Stimulated activated naive CD8-positive, alpha-beta T cell treated with anti-CD3 and anti-CD28 coated beads, Interleukin-15, Interleukin-2, amounts not matched to agents 100 U/mL and 50 U/mL, for 24 hours (primary cell): Measurements from ENCODE around the gene RUSC1.
A peak's percentile ranks its signal among the peaks of the same experiment; 100 is the strongest.
"Not testable (repeated sequence)": the region's sequence is repeated elsewhere in the genome, so short reads cannot be mapped to it uniquely, and the experiment has no call there.

Experiments used
- ATAC-seq: fragments of 150-1000 bp; cut with Tn5 transposase; one replicate; pipeline ENCODE4 v1.10.0; 2021
- DNase-seq: peaks from one replicate; pipeline ENCODE4 v3.0.0; 2021

Gene RUSC1

GRCh38 chr1:155322953-155323728 lies 2.4 kb downstream of the RUSC1 start:
- DNase-seq = peak; percentile 95
- ATAC-seq = peak; percentile 61

GRCh38 chr1:155323729-155324036 lies 3.0 kb downstream of the RUSC1 start:
- ATAC-seq (peak; percentile 55), DNase-seq (peak; percentile 87)

DNA sequence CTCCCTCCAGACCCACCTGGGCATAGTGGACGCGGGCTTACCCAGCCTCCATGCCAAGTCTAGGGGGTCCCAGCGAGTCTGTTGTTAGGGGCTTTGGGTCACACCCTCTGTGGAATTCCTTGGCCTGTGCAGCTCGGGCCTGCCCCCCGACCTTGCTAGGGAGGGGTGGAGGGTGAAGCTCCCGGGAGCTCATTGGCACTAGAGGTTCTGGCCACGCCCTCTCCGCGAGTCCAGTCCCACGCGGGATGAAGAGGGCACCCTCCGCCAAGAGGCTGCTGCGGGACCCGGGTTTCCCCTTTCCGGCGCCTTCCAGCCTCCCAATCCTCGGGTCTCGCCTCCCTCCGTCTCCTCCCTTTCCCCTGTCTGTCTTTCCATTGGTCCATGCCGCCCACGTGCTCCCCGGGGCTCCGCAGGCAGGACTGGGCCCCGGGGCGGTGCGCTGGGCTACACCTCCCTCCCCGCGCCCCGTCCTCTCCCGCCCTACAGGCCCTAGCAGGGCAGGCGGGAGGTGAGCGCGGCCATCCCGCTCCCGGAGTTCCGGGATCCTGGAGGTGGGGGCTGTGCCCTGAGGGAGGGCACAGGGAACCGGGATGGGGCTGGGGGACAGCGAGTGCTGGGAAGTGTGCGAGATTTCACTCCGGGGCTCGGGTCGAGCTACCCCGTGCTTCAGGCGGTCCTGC lies 3.5 kb downstream of the RUSC1 start:
- ATAC-seq (peak; percentile 81), DNase-seq (peak; percentile 95)

DNA sequence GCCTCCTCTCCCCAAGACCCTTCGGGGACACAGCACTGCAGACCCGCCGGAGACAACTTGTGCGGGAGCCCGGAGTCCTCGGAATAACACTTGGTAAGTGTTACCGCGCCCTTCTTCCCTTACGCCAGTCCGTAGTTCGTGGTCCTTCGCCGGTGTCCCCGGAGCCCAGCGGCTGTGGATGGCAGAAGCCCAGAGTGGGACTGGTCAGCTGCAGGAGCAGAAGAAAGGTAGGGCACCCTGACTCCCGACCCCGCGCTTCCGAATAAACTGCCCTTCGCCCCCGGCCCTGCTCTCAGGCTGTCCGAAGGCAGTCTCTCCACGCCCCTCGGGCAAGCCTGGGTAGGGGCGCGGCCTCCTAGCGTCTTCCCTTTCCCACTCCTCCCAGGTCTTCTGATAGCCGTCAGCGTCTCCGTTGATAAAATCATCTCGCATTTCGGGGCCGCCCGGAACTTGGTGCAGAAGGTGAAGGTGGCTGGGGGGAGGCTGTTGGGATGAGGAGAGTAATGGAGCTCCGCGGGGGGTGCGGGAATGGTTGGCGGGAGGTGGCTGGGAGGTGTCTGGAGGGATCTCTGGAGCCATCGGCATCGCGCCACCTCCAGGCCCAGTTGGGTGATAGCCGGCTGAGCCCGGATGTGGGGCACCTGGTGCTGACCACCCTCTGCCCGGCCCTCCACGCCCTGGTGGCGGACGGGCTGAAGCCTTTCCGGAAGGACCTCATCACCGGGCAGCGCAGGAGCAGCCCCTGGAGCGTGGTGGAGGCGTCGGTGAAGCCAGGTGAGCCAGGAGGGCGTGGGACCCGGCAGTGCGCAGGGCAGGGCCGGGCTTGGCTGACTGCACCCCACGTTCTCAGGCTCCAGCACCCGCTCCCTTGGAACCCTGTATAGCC lies 4.3 kb downstream of the RUSC1 start:
- ATAC-seq = no peak
- DNase-seq = peak; percentile 43

GRCh38 chr1:155325603-155325893 lies 4.9 kb downstream of the RUSC1 start:
- DNase-seq = no peak

GRCh38 chr1:155326020-155326526 lies 5.4 kb downstream of the RUSC1 start:
- DNase-seq = no peak
- no peak for ATAC-seq

More at GRCh38 chr1:155325603-155325893, 4.9 kb downstream of the RUSC1 start:
- ATAC-seq = no peak

- no peak for DNase-seq
- ATAC-seq = no peak
Measured at GRCh38 chr1:155326631-155327037, 5.9 kb downstream of the RUSC1 start.

DNA sequence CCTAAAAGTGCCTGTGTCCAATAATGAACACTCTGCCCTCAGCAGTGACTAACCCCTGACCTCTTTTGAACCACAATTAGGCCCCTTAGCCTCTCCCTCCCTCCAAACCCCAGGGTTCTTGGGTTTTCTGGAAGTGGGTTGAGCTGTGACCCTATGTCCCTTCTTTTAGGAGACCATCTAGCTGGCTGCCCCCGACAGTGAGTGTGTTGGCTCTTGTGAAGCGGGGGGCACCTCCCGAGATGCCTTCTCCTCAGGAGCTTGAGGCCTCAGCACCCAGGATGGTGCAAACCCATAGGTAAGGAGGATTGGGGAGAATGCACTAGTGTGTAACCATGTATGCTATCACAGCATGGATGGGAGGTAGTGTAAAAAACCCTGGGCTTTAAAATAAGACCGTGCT lies 7.3 kb downstream of the RUSC1 start:
- ATAC-seq = no peak

DNA sequence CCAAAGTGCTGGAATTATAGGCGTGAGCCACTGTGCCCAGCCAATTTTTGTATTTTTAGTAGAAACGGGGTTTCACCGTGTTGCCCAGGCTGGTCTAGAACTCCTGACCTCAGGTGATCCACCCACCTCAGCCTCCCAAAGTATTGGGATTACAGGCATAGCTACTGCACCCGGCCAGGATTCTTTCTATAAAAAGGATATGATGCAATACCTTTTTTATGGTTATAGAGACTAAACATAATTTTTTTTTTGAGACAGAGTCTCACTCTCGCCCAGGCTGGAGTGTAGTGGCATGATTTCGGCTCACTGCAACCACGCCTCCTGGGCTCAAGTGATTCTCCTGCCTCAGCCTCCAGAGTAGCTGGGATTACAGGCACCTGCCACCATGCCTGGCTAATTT lies 8.2 kb downstream of the RUSC1 start:
- not testable (repeated sequence) for DNase-seq, ATAC-seq

More for the DNA sequence above, 7.3 kb downstream of the RUSC1 start:
- DNase-seq = no peak

- ATAC-seq (no peak), DNase-seq (no peak)
Measured at GRCh38 chr1:155329980-155330598, 9.4 kb downstream of the RUSC1 start.

DNA sequence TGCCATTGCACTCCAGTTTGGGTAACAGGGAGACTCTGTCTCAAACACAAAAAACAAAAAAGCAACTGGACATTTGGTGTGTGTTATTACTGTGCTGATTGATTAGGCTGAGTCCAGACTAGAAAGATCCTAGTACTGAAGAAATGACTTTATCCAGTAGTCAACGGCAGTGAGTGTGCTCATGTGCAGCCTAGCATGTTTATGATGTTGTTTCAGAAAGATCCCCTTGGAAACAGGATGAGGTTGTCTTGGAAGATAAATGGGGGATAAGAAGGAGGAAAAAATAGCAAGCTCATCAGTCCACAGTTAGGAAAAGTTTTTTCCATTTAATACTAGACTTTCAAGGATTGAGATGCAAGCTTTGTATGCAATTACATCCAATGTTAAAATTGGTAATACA lies 14.3 kb downstream of the RUSC1 start:
- DNase-seq (no peak), ATAC-seq (no peak)

- DNase-seq (no peak), ATAC-seq (no peak)
Measured at GRCh38 chr1:155339515-155340097, 18.9 kb downstream of the RUSC1 start.

- ATAC-seq = no peak
- DNase-seq = no peak
Measured at GRCh38 chr1:155342842-155343241, 22.1 kb downstream of the RUSC1 start.

DNA sequence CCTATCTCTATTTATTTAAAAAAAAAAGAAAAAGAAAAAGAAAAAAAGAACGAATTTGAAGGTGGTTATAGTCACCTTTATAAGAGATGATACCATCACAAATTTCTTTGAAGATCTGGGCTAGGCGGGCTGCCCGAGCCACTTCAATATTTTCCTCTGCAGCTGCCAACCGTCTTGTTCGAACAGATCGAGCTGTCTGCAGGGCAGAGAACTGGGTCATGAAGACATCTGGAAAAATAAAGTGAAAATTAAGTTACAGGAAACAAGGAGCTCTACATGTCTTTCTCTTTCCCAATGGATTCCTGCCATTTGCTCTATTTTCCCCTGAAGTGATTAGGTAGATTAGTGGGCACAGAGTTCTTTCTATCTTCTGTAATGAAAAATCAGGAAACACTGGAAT lies 31.9 kb downstream of the RUSC1 start:
- DNase-seq (no peak), ATAC-seq (no peak)

DNA sequence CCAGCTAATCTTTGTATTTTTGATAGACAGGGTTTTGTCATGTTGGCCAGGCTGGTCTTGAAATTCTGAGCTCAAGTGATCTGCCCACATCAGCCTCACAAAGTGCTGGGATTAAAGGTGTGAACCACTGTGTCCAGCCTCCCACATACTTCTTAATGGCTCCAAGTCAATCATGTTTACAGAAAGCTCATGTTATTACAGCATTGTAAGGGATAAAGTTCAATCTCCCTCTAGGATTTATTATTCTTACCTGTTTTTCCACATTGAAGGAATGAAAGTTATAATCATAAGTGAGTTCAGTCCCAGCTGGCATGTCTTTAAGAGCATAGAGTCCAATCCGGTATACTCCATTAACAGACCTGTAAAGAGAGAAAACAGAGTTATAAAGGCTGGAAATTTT lies 39.4 kb downstream of the RUSC1 start:
- no peak for DNase-seq
- no peak for ATAC-seq

DNA sequence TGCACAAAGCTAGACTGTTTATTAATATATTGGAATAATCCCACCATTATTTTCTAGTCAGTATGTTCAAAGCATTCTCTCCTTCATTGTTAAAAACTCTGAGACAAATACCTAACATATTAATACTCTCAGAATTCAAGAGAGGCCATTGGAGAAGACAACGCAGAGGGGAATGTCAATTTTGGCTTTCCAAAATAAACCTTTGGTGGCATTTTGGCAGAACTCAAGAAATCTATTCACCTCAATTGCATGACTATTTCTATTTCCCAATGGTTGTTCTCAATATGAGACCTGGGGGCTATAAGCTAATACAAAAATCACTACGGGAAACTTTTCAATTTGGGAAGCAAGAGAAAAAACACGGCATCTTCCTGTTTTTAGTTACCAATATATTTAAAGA lies 58.5 kb downstream of the RUSC1 start:
- DNase-seq (no peak), ATAC-seq (no peak)

GRCh38 chr1:155379631-155380090 lies 59.0 kb downstream of the RUSC1 start:
- ATAC-seq (no peak), DNase-seq (no peak)
